B cell (primary cell): Measurements from ENCODE around the gene SLC4A1. TPM values are rescaled to one million over a fixed set of nuclear protein-coding genes. Genes with fewer than 3 reads are reported as not detected.

Source experiments
- ATAC-seq: fragments of 200-7000 bp; cut with Tn5 transposase; one replicate; pipeline ENCODE4 v1.10.0; 2021; ENCODE audit warnings: low read depth, mild to moderate bottlenecking, moderate number of reproducible peaks, moderate library complexity
- CTCF ChIA-PET: fragments of 350-600 bp; sonication (Branson Sonifier 250); formaldehyde crosslinking; loops from one replicate; lab custom pipeline; 2021; ENCODE audit warnings: antibody characterized with exemption, inconsistent platforms; lab: Charles Lee
- POLR2A ChIA-PET: fragments of 350-600 bp; sonication (Branson Sonifier 250); formaldehyde crosslinking; loops from one replicate; lab custom pipeline; 2021; ENCODE audit warnings: antibody characterized with exemption; lab: Charles Lee
- DNase-seq: peaks from one replicate; pipeline ENCODE4 v3.0.0; 2013
- H2AFZ ChIP-seq: 2 replicates; pipeline ENCODE4 v1.6.1; 2012; ENCODE audit warnings: mild to moderate bottlenecking, low read depth, low read length; ENCODE audit not compliant: insufficient read depth, poor library complexity, severe bottlenecking
- H3K27ac ChIP-seq, 2 donors: 1 replicate in 1 of 2; 2 replicates in 1 of 2; pipeline ENCODE4 v1.5.1; 2012 to 2013; ENCODE audit warnings: low read length in 2 of 2, mild to moderate bottlenecking in 2 of 2, moderate library complexity in 1 of 2
- H3K27me3 ChIP-seq, 4 experiments: fragments of 200-600 bp in 1 of 4; sonication (generic) in 1 of 4; replicated peaks in 1 of 4; 1 replicate in 2 of 4; 2 replicates in 2 of 4; pipeline versions ENCODE4 v1.6.1 to v1.7.0; 2013 to 2016; ENCODE audit warnings: low read length in 3 of 4, mild to moderate bottlenecking in 2 of 4, mixed read lengths in 1 of 4, moderate library complexity in 1 of 4; ENCODE audit not compliant: insufficient read depth in 4 of 4, control insufficient read depth in 3 of 4; ENCODE audit errors: control extremely low read depth in 1 of 4
- H3K36me3 ChIP-seq, 2 experiments: replicated peaks in 1 of 2; 1 replicate in 1 of 2; 2 replicates in 1 of 2; pipeline versions ENCODE4 v1.6.1 to v1.7.1; 2013; ENCODE audit warnings: low read length in 1 of 2; ENCODE audit not compliant: insufficient read depth in 2 of 2, control insufficient read depth in 1 of 2; ENCODE audit errors: control extremely low read depth in 1 of 2, extremely low read depth in 1 of 2
- H3K4me1 ChIP-seq, 2 donors: fragments of 200-600 bp in 1 of 2; sonication (generic) in 1 of 2; 1 replicate in 1 of 2; 2 replicates in 1 of 2; pipeline versions ENCODE4 v1.5.1 to v1.6.1; 2013 to 2017; ENCODE audit warnings: low read length in 2 of 2; ENCODE audit not compliant: control insufficient read depth in 2 of 2, insufficient read depth in 2 of 2
- H3K4me2 ChIP-seq: replicated peaks from 2 replicates; pipeline ENCODE3; 2012; ENCODE audit warnings: mild to moderate bottlenecking, low read depth, low read length; ENCODE audit not compliant: poor library complexity, severe bottlenecking
- H3K4me3 ChIP-seq, 5 experiments: fragments of 200-600 bp in 1 of 5; sonication (generic) in 1 of 5; 1 replicate in 3 of 5; 2 replicates in 2 of 5; pipeline versions ENCODE4 v1.5.1 to v1.7.0; 2011 to 2016; ENCODE audit warnings: low read length in 4 of 5, mild to moderate bottlenecking in 4 of 5, low read depth in 2 of 5, control low read depth in 1 of 5, moderate library complexity in 1 of 5; ENCODE audit not compliant: insufficient read depth in 1 of 5; ENCODE audit errors: control extremely low read depth in 1 of 5, extremely low read depth in 1 of 5
- H3K79me2 ChIP-seq: fragments of 200-600 bp; sonication (generic); one replicate; pipeline ENCODE4 v1.6.0; 2016; ENCODE audit warnings: low read length; ENCODE audit not compliant: control insufficient read depth, insufficient read depth
- H3K9ac ChIP-seq: fragments of 200-600 bp; sonication (generic); 2 replicates; pipeline ENCODE4 v1.6.1; 2017; ENCODE audit warnings: mild to moderate bottlenecking, low read length, moderate library complexity
- H3K9me3 ChIP-seq, 3 donors: one replicate each; pipeline versions ENCODE4 v1.6.1 to v1.7.1; 2013; ENCODE audit warnings: low read length in 2 of 3; ENCODE audit not compliant: control insufficient read depth in 2 of 3, insufficient read depth in 1 of 3; ENCODE audit errors: control extremely low read depth in 1 of 3
- H4K20me1 ChIP-seq: 2 replicates; pipeline ENCODE4 v1.6.0; 2012; ENCODE audit warnings: mild to moderate bottlenecking, low read length; ENCODE audit not compliant: insufficient read depth, control insufficient read depth, poor library complexity, severe bottlenecking
- H3K27ac Mint-ChIP-seq: one replicate; pipeline ENCODE4 v1.8.0; 2021; ENCODE audit warnings: mixed read lengths
- H3K27me3 Mint-ChIP-seq: one replicate; pipeline ENCODE4 v1.8.0; 2021; ENCODE audit warnings: mixed read lengths
- H3K4me1 Mint-ChIP-seq: one replicate; pipeline ENCODE4 v1.8.0; 2021; ENCODE audit warnings: mixed read lengths
- H3K4me3 Mint-ChIP-seq: one replicate; pipeline ENCODE4 v1.8.0; 2021; ENCODE audit warnings: mixed read lengths
- H3K9me3 Mint-ChIP-seq: one replicate; pipeline ENCODE4 v1.8.0; 2022; ENCODE audit warnings: mixed read lengths; ENCODE audit not compliant: insufficient read depth
- EZH2 ChIP-seq: IDR thresholded peaks from 2 replicates; pipeline ENCODE4 v1.6.1; 2012; ENCODE audit warnings: borderline replicate concordance, low read depth, mild to moderate bottlenecking, moderate library complexity, low read length; ENCODE audit not compliant: insufficient read depth, poor library complexity, severe bottlenecking
- WGBS: methylation state at CpG from one replicate; pipeline ENCODE4 v1.1.5; 2013; ENCODE audit warnings: missing lambda C conversion rate; ENCODE audit not compliant: insufficient coverage; 5-methylcytosine and 5-hydroxymethylcytosine counted together
- intact Hi-C: fragments of 100-400 bp; cut with micrococcal nuclease; formaldehyde crosslinking; loops from one replicate; pipeline ENCODE4 v1.10.0; 2022
- polyA plus RNA-seq: library from polyadenylated mRNA; depleted of rRNA; stranded (reverse); fragments of >200 nt; gene quantifications from 2 replicates; pipeline ENCODE4 v1.2.3, GENCODE V29; 2012
- total RNA-seq, 2 donors: library from RNA; stranded (reverse); fragments of 120-200 nt in 1 of 2; gene quantifications; 1 replicate in 1 of 2; 2 replicates in 1 of 2; pipeline versions ENCODE4 v1.2.3 to v1.2.4, GENCODE V29; 2013 to 2022
- TF ChIP-seq, protein P1 (sequence below): fragments of 200-600 bp; IDR thresholded peaks from one replicate; pipeline ENCODE4 v1.8.0; 2022; ENCODE audit warnings: antibody characterized with exemption, mild to moderate bottlenecking

SLC4A1 gene
- total and polyA plus RNA-seq, 2 donors (not counting 1 experiment from before 2014, with no cell fraction given) = 0.22 TPM; not detected in 1

DNA sequence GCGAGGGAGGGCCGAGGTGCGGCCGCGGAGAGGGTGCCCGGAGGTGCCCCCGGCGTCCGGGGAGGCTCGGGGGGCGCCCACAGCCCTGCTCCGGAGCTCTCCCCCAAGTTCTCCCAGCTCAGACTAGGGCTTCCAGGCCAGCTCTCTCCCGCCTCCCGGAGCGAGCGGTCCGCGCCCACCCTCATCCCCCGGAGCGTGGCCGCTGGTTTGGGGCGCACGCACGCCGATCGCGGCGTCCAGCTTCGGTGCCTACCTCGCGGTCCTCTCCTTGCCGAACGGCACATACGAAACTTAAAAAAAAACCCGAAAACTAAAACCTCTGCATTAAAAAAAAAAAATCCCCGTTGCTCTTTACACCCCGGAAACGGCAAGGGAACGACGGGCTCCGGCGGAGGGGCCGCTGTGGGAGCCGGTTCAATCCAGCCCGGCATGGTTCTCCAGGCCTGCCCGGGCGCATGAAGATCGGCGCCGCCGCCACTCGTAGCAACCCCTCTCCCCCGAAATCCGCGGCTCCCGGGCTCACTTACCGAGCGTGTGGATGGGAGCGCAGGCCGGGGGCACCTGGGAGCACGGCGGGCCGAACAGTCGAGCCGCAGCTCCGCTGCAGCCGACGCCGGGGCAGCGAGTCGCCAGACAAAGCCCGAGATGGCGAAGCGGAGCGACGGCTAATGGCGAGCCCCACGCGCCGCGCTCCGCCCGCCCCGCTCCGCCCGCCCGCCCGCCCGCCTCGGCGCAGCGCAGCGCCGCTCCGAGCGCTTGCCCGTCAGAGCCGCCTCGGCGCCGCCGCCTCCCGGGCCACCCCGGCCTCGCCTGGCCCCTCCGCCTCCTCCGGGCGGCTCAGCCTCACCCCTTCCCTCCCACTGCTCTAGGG is 47.5 kb downstream of the SLC4A1 start:
- H3K27me3 Mint-ChIP-seq = no peaks in the 10 kb centered on the region
- no peaks in the 10 kb centered on the region for H3K9me3 Mint-ChIP-seq
- peaks cover 36% of the 10 kb centered on the region for H3K79me2 ChIP-seq
- peak overlapping the region; percentile 92 for H3K4me2 ChIP-seq
- peak overlapping the region; percentile 74 for H2AFZ ChIP-seq
- intact Hi-C loops = loop anchor here (1.0 kb wide), 1 partner anchor 104 kb away; the partner anchor contains the start of gene SLC25A39
- peak overlapping the region; percentile 97 for H3K27ac Mint-ChIP-seq
- no peaks in the 10 kb centered on the region for H4K20me1 ChIP-seq
- H3K4me1 Mint-ChIP-seq = peaks cover 37% of the 10 kb centered on the region
- no peak for TF ChIP-seq EZH2
- TF ChIP-seq, protein P1, sequence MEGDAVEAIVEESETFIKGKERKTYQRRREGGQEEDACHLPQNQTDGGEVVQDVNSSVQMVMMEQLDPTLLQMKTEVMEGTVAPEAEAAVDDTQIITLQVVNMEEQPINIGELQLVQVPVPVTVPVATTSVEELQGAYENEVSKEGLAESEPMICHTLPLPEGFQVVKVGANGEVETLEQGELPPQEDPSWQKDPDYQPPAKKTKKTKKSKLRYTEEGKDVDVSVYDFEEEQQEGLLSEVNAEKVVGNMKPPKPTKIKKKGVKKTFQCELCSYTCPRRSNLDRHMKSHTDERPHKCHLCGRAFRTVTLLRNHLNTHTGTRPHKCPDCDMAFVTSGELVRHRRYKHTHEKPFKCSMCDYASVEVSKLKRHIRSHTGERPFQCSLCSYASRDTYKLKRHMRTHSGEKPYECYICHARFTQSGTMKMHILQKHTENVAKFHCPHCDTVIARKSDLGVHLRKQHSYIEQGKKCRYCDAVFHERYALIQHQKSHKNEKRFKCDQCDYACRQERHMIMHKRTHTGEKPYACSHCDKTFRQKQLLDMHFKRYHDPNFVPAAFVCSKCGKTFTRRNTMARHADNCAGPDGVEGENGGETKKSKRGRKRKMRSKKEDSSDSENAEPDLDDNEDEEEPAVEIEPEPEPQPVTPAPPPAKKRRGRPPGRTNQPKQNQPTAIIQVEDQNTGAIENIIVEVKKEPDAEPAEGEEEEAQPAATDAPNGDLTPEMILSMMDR = peak; percentile 7
- peak overlapping the region; percentile 82 for H3K9ac ChIP-seq
- H3K4me3 ChIP-seq = peak overlapping the region; percentile 55 to 91 (median 87)
- H3K9me3 ChIP-seq = no peaks in the 10 kb centered on the region
- peak overlapping the region; percentile 92 for H3K4me3 Mint-ChIP-seq
- peaks cover 0 to 6% of the 10 kb centered on the region in 2 experiments for H3K36me3 ChIP-seq
- ChIA-PET CTCF (interaction anchor here (1.0 to 5.5 kb wide), 17 partner anchors 9 to 137 kb away, joined by 3 to 62 read pairs (median 8); partner anchors contain the start of genes GRN, HDAC5, HROB and SLC25A39), POLR2A (interaction anchor here (0.6 to 7.8 kb wide), 20 partner anchors 10 to 1568 kb away, joined by 3 to 100 read pairs (median 8); partner anchors contain the start of genes ATXN7L3, GRN, HDAC5 and SLC25A39)
- ATAC-seq = peak; percentile 4
- peak; percentile 83 for DNase-seq
- peaks cover 33% of the 10 kb centered on the region in 2 donors for H3K4me1 ChIP-seq
- peak overlapping the region; percentile 84 to 87 for H3K27ac ChIP-seq
- WGBS = under 1% methylated on average over 102 of the region's 108 CpGs
- H3K27me3 ChIP-seq = no peaks in the 10 kb centered on the region
